ENCODE measurements around the gene FOXO3. TPM values are rescaled to one million over a fixed set of nuclear protein-coding genes. Genes with fewer than 3 reads are reported as not detected.

FOXO3 gene
- total RNA-seq, 2 experiments from 2014 or later, result 3.1 to 3.6 TPM

DNA sequence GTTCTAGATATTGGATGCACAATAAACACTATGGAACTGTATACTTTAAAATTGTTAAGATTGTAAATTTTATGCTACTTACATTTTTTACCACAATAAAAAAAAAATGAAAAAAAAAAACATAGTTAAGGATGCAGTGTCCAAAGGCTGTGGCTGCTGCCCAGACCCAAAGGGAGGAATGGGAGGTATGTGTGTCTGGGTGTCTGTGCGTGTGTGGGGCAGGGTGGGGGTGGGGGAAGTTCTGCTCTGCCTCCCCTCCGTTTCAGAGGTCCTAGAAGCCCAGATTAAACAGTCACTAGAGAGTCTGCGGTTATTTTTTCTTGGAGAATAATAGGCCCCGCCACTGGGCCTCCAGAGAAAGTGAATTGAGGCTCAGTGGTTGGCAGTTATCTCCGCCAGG, 151.1 kb downstream of the FOXO3 start:
- CTCF ChIA-PET, result no interaction called here
- Mint-ChIP-seq H3K36me3 (ENCODE audit: low read depth) (no peaks in the 10 kb centered on the region), H3K27ac (no peak overlapping the region)

DNA sequence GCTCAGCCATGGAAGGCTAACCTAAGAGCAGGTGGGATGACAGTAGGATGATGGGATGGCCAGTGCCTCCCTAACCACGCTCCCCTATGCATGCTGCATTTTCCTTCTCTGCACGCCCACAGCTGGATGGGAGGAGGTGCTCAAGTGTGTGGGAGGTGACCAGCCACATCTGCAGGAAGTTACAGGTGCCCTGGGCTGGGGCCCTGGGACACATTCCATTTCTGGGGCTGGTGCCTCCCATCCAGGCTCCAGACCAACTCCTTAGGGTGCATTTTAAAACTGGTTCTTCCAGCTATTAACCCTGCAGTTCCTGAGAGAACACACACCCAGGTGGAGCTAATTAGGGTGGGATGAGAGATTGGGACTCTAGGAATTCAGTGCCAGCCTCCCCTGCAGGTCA, 152.2 kb downstream of the FOXO3 start:
- CTCF ChIA-PET, result interaction anchor here (0.9 kb wide), 1 partner anchor 167 kb away, joined by 3 read pairs; no protein-coding TSS in a partner anchor
- DNase-seq, result no peak
- peaks cover 2% of the 10 kb centered on the region for H3K9me3 Mint-ChIP-seq
- H3K36me3 Mint-ChIP-seq (ENCODE audit: low read depth), result no peaks in the 10 kb centered on the region
- no peaks in the 10 kb centered on the region for H3K27me3 Mint-ChIP-seq (ENCODE audit: low read depth)
- H3K27ac Mint-ChIP-seq, result no peak overlapping the region
- peaks cover 22% of the 10 kb centered on the region for H3K4me1 Mint-ChIP-seq (ENCODE audit: low read depth)
- intact Hi-C loops (cut with micrococcal nuclease), result no loop called here
- H3K4me3 Mint-ChIP-seq, result no peak overlapping the region

More for the DNA sequence above, 151.1 kb downstream of the FOXO3 start:
- intact Hi-C loops (cut with micrococcal nuclease), result no loop called here
- Mint-ChIP-seq H3K4me3 (no peak overlapping the region), H3K4me1 (ENCODE audit: low read depth) (peaks cover 22% of the 10 kb centered on the region), H3K9me3 (peaks cover 2% of the 10 kb centered on the region), H3K27me3 (ENCODE audit: low read depth) (no peaks in the 10 kb centered on the region)
- DNase-seq, result no peak

DNA sequence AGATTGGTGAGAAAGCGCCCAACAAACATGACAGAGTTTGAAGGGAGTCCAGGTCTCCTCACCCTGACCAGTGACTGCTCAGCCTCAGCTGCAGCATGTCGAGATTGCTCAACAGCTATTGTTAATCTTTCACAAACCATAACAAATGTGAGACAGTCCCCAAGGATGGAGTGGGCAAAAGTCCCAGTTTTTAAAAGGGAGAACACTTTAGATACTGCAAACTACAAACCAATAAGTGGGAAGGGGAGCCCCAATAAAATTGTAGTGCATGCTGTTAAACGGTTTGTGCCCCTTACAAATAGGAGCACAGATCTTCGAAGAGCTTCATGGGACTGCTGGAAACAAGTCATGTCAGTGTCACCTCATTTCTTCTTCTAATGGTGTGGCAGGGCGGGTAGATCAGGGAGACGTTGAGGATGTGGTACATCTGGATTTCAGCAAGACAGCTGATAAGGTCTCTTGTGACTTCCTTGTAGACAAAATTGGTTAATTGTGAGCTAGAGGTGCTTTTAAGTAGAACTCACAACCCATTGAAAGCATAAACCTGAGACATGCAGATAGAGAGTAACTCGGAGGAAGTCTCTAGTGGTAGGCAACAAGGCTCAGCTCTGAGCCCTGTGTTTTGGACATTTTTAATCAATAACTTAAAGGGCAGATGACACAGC, 153.5 kb downstream of the FOXO3 start:
- Mint-ChIP-seq H3K27me3 (ENCODE audit: low read depth) (no peaks in the 10 kb centered on the region), H3K36me3 (ENCODE audit: low read depth) (no peaks in the 10 kb centered on the region), H3K9me3 (peaks cover 2% of the 10 kb centered on the region), H3K27ac (no peak overlapping the region), H3K4me3 (no peak overlapping the region), H3K4me1 (ENCODE audit: low read depth) (peaks cover 22% of the 10 kb centered on the region)
- CTCF ChIA-PET, result interaction anchor here (0.6 to 1.3 kb wide), 5 partner anchors 12 to 357 kb away, joined by 3 to 5 read pairs (median 3); no protein-coding TSS in a partner anchor
- intact Hi-C loops (cut with micrococcal nuclease), result no loop called here
- peak; percentile 13 for DNase-seq

DNA sequence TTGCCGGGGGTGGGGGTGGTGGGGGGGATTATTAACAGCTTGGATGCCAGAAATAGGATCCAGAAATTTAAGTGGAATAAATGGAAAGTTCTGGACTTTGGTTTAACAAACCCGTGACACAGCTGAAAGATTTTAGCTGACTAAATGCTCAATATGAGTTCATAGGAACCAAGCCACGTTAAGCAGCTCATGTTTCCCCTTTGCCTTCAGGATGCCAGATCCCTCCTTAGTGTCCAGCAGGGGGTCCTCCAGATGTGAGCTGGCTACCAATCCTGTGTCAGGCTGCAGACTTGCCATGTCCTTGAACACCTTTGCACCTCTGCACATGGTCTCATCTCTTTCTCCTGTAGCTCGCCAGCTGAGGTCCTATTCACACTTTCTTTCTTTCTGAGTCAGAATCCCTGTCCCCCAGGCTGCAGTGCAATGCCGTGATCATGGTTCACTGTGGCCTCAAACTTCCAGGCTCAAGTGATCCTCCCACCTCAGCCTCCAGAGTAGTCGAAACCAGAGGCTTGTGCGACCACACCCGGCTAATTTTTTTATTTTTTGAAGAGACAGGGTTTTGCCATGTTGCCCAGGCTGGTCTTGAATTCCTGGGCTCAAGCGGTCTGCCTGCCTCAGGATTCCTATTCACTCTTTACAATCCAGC, 154.2 kb downstream of the FOXO3 start:
- no peaks in the 10 kb centered on the region for H3K27me3 Mint-ChIP-seq (ENCODE audit: low read depth)
- intact Hi-C loops (cut with micrococcal nuclease), result no loop called here
- peaks cover 22% of the 10 kb centered on the region for H3K4me1 Mint-ChIP-seq (ENCODE audit: low read depth)
- H3K9me3 Mint-ChIP-seq, result peaks cover 2% of the 10 kb centered on the region
- H3K4me3 Mint-ChIP-seq, result no peak overlapping the region
- DNase-seq, result no peak
- CTCF ChIA-PET, result interaction anchor here (0.6 to 1.3 kb wide), 5 partner anchors 12 to 357 kb away, joined by 3 to 5 read pairs (median 3); no protein-coding TSS in a partner anchor
- H3K36me3 Mint-ChIP-seq (ENCODE audit: low read depth), result no peaks in the 10 kb centered on the region
- H3K27ac Mint-ChIP-seq, result no peak overlapping the region

DNA sequence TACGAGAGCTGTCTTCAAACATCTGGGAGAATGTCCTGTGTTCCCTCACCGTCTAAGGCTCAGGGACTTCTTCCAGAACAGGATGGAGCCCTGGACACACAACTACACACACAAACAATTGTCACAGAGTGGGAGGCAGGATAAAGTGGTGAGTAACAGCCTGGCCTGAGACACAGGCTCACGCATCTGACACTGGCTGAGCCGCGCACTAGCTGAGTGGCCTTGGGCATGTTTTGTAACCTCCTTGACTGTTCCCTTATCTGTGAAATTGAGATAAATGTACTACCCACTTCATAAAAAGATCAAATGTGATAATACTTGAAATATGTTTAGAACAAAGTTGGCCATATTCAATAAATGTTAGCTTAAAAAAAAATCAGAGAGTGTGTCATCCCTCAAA, 155.1 kb downstream of the FOXO3 start:
- no peaks in the 10 kb centered on the region for H3K27me3 Mint-ChIP-seq (ENCODE audit: low read depth)
- no peaks in the 10 kb centered on the region for H3K36me3 Mint-ChIP-seq (ENCODE audit: low read depth)
- H3K4me3 Mint-ChIP-seq, result no peak overlapping the region
- H3K27ac Mint-ChIP-seq, result no peak overlapping the region
- CTCF ChIA-PET, result interaction anchor here (0.6 to 1.3 kb wide), 2 partner anchors 13 to 970 kb away, joined by 3 read pairs; no protein-coding TSS in a partner anchor
- intact Hi-C loops (cut with micrococcal nuclease), result no loop called here
- peaks cover 2% of the 10 kb centered on the region for H3K9me3 Mint-ChIP-seq
- peaks cover 22% of the 10 kb centered on the region for H3K4me1 Mint-ChIP-seq (ENCODE audit: low read depth)
- no peak for DNase-seq

DNA sequence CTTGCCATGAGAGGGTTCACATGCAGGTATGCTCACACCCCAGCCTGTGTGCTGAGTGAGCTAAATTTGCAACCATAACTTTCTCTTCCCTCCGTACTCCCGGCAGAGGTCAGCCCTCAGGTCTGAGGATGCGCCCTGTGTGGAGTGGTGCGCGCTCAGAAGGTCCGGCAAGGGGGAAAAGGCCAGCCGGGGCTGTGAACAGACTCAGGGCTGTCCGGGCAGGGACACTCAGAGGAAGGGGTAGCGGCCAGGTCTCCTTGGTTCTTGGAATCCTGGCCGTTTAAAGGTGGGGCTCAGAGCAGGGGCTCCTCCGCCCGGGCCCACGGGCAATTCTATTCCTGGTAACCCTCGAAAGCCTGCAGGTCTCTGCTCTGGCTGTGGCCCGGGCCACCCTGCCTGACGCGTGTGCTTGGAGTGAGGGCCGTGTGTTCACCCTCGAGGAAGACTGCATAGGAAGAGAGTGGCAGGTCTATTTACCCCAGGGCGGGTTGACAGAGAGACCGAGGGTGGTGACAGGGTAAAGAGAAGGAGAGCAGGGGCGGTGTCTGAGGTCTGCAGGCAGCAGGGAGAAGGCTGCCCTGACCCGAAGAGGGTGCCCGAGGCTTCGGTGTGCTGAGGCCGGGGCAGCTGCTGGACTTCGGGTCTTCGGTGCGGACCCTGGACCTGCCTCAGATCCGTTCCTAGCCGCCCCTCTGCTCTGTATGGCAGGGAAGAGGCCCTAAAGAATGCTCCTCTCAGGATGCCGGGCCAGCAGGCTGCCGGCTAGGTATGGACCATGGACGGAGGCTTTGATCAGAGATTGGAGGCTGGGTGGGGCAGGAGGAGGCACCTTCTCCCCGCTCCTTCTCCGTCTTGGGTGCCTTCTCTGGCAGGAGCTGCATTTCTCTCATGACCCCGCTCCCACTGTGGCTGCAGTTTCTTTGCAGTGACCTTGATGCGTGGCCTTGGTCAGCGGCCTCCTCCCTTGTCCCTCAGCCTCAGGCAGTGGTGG, 156.4 kb downstream of the FOXO3 start:
- Mint-ChIP-seq H3K9me3 (no peaks in the 10 kb centered on the region), H3K36me3 (ENCODE audit: low read depth) (no peaks in the 10 kb centered on the region), H3K4me1 (ENCODE audit: low read depth) (peaks cover 24% of the 10 kb centered on the region), H3K4me3 (no peak overlapping the region), H3K27ac (no peak overlapping the region), H3K27me3 (ENCODE audit: low read depth) (no peaks in the 10 kb centered on the region)
- CTCF ChIA-PET, result no interaction called here
- intact Hi-C loops (cut with micrococcal nuclease), result no loop called here
- DNase-seq, result no peak

DNA sequence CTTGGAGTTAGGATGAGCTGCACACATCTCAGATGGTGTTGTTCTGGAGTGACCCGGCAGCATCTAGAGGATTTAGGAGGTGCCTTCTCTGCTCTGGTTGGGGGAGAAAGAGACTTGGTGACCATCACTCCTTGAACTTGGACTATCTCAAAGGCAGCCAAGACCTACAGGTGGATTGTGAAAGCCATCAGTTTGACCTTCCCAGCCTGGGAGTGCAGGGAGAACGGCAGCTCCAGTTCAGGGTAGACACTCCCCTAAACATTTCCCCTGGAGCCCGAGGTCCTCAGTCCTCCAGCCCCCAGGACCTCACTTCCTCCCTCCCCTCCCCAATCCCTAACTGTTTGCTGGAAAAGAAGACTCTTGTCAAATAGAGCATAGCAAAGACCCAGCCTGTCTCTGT, 158.8 kb downstream of the FOXO3 start:
- H3K36me3 Mint-ChIP-seq (ENCODE audit: low read depth), result peaks cover 7% of the 10 kb centered on the region
- peaks cover 7% of the 10 kb centered on the region for H3K9me3 Mint-ChIP-seq
- CTCF ChIA-PET, result no interaction called here
- H3K4me1 Mint-ChIP-seq (ENCODE audit: low read depth), result peaks cover 12% of the 10 kb centered on the region
- H3K4me3 Mint-ChIP-seq, result no peak overlapping the region
- DNase-seq, result no peak
- H3K27me3 Mint-ChIP-seq (ENCODE audit: low read depth), result no peaks in the 10 kb centered on the region
- no peak overlapping the region for H3K27ac Mint-ChIP-seq
- intact Hi-C loops (cut with micrococcal nuclease), result no loop called here

DNA sequence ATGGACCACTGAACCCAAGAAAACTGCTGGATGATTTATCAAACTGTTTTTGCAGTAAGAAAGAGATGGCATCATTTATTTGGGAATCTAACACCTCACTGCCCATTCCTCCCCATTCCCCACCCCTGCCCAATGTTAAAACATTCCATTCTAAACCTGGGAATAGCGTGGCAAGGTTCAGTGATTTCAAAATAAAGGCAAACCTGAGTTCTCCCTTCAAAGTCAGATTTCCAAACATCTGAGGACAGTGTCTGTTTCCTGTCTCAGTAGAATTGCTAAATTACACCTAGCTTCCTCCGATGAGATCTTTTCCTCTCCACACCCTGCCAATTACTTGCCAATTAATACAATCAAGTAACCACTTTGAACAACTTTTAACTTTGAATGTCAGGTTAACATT, 160.1 kb downstream of the FOXO3 start:
- DNase-seq, result no peak
- no peaks in the 10 kb centered on the region for H3K27me3 Mint-ChIP-seq (ENCODE audit: low read depth)
- H3K27ac Mint-ChIP-seq, result no peak overlapping the region
- CTCF ChIA-PET, result no interaction called here
- H3K4me1 Mint-ChIP-seq (ENCODE audit: low read depth), result peaks cover 3% of the 10 kb centered on the region
- H3K4me3 Mint-ChIP-seq, result no peak overlapping the region
- H3K9me3 Mint-ChIP-seq, result peaks cover 7% of the 10 kb centered on the region
- intact Hi-C loops (cut with micrococcal nuclease), result no loop called here
- peaks cover 8% of the 10 kb centered on the region for H3K36me3 Mint-ChIP-seq (ENCODE audit: low read depth)

DNA sequence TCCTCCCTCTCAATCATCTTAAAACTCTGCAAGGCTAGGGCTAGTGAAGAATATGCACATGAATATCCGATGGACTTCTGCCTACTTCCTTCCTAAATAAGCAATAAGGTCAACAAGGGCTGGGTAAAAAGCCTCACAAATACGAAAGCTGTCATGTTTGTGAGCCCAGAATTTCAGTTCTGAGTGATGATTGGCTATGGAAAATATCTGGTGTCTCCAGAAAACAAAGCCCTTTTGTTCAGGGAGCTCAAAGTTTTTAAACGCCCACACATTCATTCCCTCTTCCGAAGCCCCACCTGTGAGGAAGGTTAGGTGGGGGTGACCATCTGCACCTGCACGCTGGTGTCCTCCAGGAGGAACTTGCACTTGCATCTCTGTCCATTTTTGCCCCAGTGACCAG, 160.6 kb downstream of the FOXO3 start:
- CTCF ChIA-PET, result interaction anchor here (0.6 kb wide), 1 partner anchor 19 kb away, joined by 4 read pairs; no protein-coding TSS in a partner anchor
- intact Hi-C loops (cut with micrococcal nuclease), result no loop called here
- DNase-seq, result no peak
- Mint-ChIP-seq H3K4me1 (ENCODE audit: low read depth) (peaks cover 3% of the 10 kb centered on the region), H3K27me3 (ENCODE audit: low read depth) (no peaks in the 10 kb centered on the region), H3K36me3 (ENCODE audit: low read depth) (peaks cover 8% of the 10 kb centered on the region), H3K27ac (no peak overlapping the region), H3K9me3 (peaks cover 7% of the 10 kb centered on the region), H3K4me3 (no peak overlapping the region)

DNA sequence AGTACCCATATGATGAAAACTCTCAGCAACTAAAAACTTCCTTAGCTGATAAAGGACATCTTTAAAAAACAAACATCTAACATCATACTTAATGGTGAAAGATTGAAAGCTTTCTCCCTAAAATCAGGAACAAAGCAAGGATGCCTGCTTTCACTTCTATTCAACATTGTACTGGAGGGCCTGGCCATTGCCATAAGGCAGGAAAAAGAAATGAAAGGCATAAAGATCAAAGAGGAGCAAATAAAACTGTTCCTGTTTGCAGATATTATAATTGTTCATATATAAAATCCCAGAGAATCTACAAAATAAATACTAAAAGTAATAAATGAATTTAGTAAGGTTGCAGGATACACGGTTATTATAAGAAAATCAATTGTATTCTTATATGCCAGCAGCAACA, 162.9 kb downstream of the FOXO3 start:
- Mint-ChIP-seq H3K9me3 (peaks cover 7% of the 10 kb centered on the region), H3K4me3 (no peak overlapping the region), H3K27ac (no peak overlapping the region), H3K4me1 (ENCODE audit: low read depth) (peaks cover 3% of the 10 kb centered on the region), H3K36me3 (ENCODE audit: low read depth) (peaks cover 8% of the 10 kb centered on the region), H3K27me3 (ENCODE audit: low read depth) (no peaks in the 10 kb centered on the region)
- no peak for DNase-seq
- CTCF ChIA-PET, result interaction anchor here (0.6 to 1.1 kb wide), 3 partner anchors 195 to 759 kb away, joined by 3 to 6 read pairs (median 5); no protein-coding TSS in a partner anchor
- intact Hi-C loops (cut with micrococcal nuclease), result no loop called here

DNA sequence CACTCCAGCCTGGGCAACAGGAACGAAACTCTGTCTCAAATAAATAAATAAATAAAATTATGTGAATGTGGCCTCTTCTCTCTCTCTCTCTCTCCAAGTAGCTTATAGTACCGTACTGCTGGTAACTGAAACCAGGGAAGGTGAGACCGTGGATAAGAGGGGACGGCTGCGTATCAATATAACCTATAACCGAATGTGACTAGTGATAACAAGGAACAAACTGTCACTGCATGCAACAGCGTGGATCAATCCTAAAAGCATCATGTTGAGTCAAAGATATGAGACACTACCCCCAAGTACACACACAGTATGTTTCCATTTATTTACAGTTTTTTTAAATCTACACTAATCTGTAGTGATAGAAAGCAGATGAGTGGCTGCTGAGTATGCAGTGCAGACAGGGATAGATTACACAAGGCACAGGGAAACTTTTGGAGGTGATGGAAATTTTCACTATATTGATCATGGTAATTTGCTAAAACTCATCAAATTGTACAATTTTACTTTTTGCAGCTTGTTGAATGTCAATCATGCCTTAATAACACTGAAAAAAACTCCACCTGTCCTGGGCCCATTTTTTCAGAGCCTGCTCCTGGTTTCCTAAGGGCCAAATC, 166.1 kb downstream of the FOXO3 start:
- peaks cover 2% of the 10 kb centered on the region for H3K27me3 Mint-ChIP-seq (ENCODE audit: low read depth)
- no peak overlapping the region for H3K27ac Mint-ChIP-seq
- no peak overlapping the region for H3K4me3 Mint-ChIP-seq
- H3K36me3 Mint-ChIP-seq (ENCODE audit: low read depth), result peaks cover 8% of the 10 kb centered on the region
- intact Hi-C loops (cut with micrococcal nuclease), result no loop called here
- no peaks in the 10 kb centered on the region for H3K4me1 Mint-ChIP-seq (ENCODE audit: low read depth)
- peaks cover 7% of the 10 kb centered on the region for H3K9me3 Mint-ChIP-seq
- CTCF ChIA-PET, result interaction anchor here (0.9 kb wide), 1 partner anchor 55 kb away, joined by 3 read pairs; no protein-coding TSS in a partner anchor
- no peak for DNase-seq
